Retinal pigment epithelial cell (primary cell): ENCODE measurements around the gene NAA60.
"Not testable (repeated sequence)": the region's sequence is repeated elsewhere in the genome, so short reads cannot be mapped to it uniquely, and the experiment has no call there.

Experiments used
- DNase-seq: peaks from one replicate; pipeline ENCODE4 v3.0.0-alpha.2; 2010; ENCODE audit warnings: low read depth
- H3K4me3 ChIP-seq: 2 replicates; pipeline ENCODE4 v1.5.1; 2011; ENCODE audit warnings: mild to moderate bottlenecking, low read length, control low read depth, moderate library complexity
- TF ChIP-seq, protein P1 (sequence below): conservative IDR thresholded peaks from 2 replicates; pipeline ENCODE4 v1.5.1; 2011; ENCODE audit warnings: low read depth, low read length, control low read depth, inconsistent platforms

Gene NAA60

DNA sequence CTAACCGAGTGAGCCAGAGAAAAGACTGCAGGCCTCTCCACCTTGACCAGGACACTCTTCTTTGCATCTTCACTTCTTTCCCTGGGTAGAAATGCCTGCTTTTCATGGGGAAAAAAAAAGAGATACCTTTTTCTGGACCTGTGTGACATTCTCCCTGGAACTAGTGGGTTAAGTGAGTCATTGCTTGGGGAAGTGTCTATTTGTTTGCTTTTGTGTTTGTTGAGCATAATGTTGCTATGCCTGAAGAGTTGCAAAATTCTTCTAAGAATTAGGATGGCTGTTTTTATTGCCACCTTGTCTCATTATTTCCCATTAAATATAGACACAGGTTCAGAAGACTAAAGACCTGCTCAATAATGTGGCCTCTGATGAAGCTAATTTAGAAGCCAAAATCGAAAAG lies 76.1 kb downstream of the NAA60 start:
- no peak overlapping the region for H3K4me3 ChIP-seq
- TF ChIP-seq, protein P1, sequence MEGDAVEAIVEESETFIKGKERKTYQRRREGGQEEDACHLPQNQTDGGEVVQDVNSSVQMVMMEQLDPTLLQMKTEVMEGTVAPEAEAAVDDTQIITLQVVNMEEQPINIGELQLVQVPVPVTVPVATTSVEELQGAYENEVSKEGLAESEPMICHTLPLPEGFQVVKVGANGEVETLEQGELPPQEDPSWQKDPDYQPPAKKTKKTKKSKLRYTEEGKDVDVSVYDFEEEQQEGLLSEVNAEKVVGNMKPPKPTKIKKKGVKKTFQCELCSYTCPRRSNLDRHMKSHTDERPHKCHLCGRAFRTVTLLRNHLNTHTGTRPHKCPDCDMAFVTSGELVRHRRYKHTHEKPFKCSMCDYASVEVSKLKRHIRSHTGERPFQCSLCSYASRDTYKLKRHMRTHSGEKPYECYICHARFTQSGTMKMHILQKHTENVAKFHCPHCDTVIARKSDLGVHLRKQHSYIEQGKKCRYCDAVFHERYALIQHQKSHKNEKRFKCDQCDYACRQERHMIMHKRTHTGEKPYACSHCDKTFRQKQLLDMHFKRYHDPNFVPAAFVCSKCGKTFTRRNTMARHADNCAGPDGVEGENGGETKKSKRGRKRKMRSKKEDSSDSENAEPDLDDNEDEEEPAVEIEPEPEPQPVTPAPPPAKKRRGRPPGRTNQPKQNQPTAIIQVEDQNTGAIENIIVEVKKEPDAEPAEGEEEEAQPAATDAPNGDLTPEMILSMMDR, result no peak
- DNase-seq, result no peak

DNA sequence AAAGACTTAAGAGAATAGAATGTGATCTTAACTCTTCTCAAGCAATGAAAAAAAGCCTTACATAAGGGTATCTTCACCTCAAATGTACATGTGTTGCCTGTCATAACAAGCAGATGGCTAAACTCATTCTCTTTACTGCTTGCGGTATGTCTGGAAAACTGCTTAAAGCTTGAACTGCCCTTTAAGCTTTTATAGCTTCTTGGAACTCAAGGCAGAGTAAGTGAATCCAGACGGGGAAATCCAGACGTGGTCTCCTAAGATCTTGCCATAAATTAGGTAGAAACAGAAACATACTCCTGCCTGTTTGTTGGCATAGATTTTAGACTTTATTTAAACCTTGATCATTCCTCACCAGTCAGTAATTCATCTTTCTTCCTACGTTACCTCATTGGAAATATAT lies 76.9 kb downstream of the NAA60 start:
- TF ChIP-seq, protein P1, result no peak
- no peak for DNase-seq
- H3K4me3 ChIP-seq, result no peak overlapping the region

DNA sequence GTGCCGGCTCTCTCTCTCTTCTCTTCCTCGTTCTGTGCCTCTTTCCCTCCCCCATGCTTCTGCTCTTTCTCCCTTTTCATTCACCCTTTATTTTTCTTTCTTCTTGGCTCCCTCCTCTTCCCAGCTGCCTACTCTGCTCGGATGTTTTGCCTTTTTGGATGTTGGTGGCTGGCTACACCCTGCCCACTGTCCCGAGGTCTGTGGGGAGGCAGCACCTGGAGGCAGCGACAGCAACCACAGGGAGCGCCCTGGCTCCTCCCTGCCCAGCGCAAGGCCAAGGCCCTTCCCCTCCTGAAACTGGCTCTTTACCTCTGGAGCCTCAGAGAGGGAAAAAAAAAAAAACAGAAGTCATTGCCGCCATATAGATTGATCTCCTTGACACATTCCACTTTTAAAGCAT lies 77.4 kb downstream of the NAA60 start:
- DNase-seq, result no peak
- TF ChIP-seq, protein P1, result no peak
- H3K4me3 ChIP-seq, result no peak overlapping the region

DNA sequence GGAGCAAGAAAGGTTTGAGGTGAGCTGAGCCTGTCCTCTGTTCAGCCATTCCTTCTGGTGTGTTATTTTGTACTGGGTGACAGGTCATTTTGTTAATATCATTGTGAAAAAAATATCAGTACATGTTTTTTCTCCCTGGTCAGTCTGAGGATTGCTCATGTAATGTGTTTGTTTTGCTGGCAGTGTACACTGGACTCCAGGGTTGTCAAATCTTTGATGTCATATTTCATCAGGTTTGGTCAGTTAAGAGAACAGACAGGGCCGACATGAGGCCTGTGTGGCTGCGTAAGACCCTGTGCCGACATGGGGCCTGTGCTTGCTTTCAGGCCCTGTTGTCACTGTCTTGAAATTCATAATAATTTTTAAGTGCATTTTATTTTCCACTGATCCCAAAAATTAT lies 79.8 kb downstream of the NAA60 start:
- H3K4me3 ChIP-seq, result no peak overlapping the region
- no peak for DNase-seq
- TF ChIP-seq, protein P1, result no peak

DNA sequence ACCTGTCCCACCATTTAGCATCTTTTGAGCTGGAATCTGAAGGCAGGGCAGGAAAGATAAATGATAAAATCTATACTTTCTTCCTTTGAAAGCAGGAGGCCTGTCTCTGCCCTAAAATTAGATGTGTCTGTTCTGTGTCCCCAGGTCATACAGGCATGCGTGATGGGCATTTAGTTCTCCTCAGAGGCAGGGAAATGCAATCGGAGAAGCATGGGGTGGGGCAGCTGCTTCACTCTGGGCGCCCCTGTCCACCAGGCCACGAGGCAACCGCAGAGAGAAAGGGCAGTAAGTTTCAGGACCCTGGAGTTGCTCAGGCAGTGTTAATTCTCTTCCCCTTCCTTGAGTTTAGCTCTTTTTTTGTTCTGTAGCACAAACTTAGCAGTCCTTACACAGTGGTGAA lies 82.5 kb downstream of the NAA60 start:
- DNase-seq, result no peak
- TF ChIP-seq, protein P1, result no peak
- H3K4me3 ChIP-seq, result no peak overlapping the region

DNA sequence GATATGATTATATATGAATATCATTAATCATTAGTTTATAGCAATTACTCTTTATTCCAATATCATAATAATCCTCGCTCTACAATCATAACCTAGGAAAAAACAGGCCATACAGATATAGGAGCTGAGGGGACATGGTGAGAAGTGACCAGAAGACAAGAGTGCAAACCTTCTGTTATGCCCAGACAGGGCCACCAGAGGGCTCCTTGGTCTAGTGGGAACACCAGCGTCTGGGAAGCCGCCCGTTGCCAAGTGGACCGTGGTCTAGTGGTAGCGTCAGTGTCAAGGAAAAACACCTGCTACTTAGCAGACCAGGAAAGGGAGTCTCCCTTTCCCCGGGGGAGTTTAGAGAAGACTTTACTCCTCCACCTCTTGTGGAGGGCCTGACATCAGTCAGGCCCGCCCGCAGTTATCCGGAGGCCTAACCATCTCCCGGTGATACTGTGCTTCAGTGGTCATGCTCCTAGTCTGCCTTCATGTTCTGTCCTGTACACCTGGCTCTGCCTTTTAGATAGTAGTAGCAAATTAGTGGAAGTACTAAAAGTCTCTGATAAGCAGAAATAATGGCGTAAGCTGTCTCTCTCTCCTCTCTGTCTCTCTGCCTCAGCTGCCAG lies 83.8 kb downstream of the NAA60 start:
- DNase-seq, H3K4me3 ChIP-seq: not testable (repeated sequence)
- TF ChIP-seq, protein P1, result peak; percentile 66

DNA sequence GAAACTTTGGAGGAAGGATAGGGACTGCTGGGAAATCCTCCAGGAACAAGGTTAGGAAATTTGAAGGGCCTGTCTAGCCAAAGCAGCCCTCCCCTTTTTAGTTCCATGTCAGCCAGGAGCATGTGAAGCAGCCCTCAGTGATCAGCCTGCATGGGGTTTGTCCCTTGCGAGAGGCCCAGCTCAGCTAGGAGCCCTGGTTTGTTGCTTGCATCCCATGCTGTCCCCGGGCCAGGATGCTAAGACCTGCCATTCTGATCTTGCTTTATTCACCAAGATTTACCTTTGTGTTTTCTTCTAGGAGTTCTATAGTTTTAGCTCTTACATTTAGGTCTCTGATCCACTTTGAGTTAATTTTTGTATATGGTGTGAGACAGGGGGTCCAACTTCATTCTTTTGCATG lies 84.9 kb downstream of the NAA60 start:
- DNase-seq, result no peak
- TF ChIP-seq, protein P1, result no peak
- H3K4me3 ChIP-seq, result no peak overlapping the region
